SU-DHL-6 (cell line): ENCODE results near the gene BCAS1.

Source experiments
- H2AFZ ChIP-seq: fragments of 200-600 bp; sonication (generic); 2 replicates; pipeline ENCODE4 v1.6.1; 2014; ENCODE audit warnings: low read depth, mild to moderate bottlenecking, moderate library complexity, mixed read lengths, antibody characterized with exemption, low read length; ENCODE audit not compliant: severe bottlenecking
- H3F3A ChIP-seq: fragments of 200-600 bp; shearing (Covaris generic); 2 replicates; pipeline ENCODE4 v1.6.0; 2016; ENCODE audit warnings: antibody characterized with exemption, mild to moderate bottlenecking; ENCODE audit not compliant: insufficient read depth
- H3K27ac ChIP-seq: fragments of 200-600 bp; sonication (generic); 2 replicates; pipeline ENCODE4 v1.5.1; 2016; ENCODE audit warnings: low read depth, mild to moderate bottlenecking, low read length, moderate library complexity, mixed read lengths
- H3K27me3 ChIP-seq: fragments of 200-600 bp; sonication (generic), shearing (Covaris generic); 2 replicates; pipeline ENCODE4 v1.6.0; 2014; ENCODE audit warnings: mild to moderate bottlenecking, low read length
- H3K36me3 ChIP-seq: fragments of 200-600 bp; sonication (generic); 2 replicates; pipeline ENCODE4 v1.6.1; 2014; ENCODE audit warnings: mild to moderate bottlenecking, low read length, mixed read lengths
- H3K4me2 ChIP-seq: fragments of 300-600, 200-600 bp; shearing (Covaris generic), sonication (generic); 2 replicates; pipeline ENCODE4 v1.6.0; 2014; ENCODE audit warnings: low read length, low read depth, mild to moderate bottlenecking; ENCODE audit not compliant: poor library complexity, severe bottlenecking
- H3K4me3 ChIP-seq: fragments of 200-600 bp; sonication (generic); 2 replicates; pipeline ENCODE4 v1.5.1; 2014; ENCODE audit warnings: antibody characterized with exemption, low read length, mild to moderate bottlenecking, mixed read lengths; ENCODE audit not compliant: insufficient read depth, poor library complexity, severe bottlenecking
- H3K79me2 ChIP-seq: fragments of 200-600 bp; sonication (generic); 2 replicates; pipeline ENCODE4 v1.6.1; 2014; ENCODE audit warnings: mild to moderate bottlenecking, low read length, moderate library complexity; ENCODE audit not compliant: insufficient read depth
- H3K9ac ChIP-seq: fragments of 200-600 bp; sonication (generic); 2 replicates; pipeline ENCODE4 v1.7.0; 2014; ENCODE audit warnings: mild to moderate bottlenecking, low read length
- H3K9me2 ChIP-seq: fragments of 200-600 bp; sonication (generic); replicated peaks from 2 replicates; pipeline ENCODE4 v1.6.1; 2014; ENCODE audit warnings: low read length; ENCODE audit not compliant: insufficient read depth
- H3K9me3 ChIP-seq: fragments of 200-600 bp; sonication (generic); 2 replicates; pipeline ENCODE4 v1.6.1; 2014; ENCODE audit warnings: low read length, mixed read lengths; ENCODE audit not compliant: insufficient read depth
- H4K20me1 ChIP-seq: fragments of 200-600 bp; sonication (generic); 2 replicates; pipeline ENCODE4 v1.6.1; 2014; ENCODE audit warnings: low read depth, mild to moderate bottlenecking, antibody characterized with exemption, low read length, moderate library complexity, mixed read lengths
- EZH2phosphoT487 ChIP-seq: fragments of 200-600 bp; sonication (generic), shearing (Covaris generic); conservative IDR thresholded peaks from 2 replicates; pipeline ENCODE4 v1.6.1; 2018; ENCODE audit warnings: mild to moderate bottlenecking, antibody characterized with exemption, low read length, moderate library complexity, mixed read lengths
- TF ChIP-seq, protein P1 (sequence below): fragments of 200-600 bp; sonication (generic); IDR thresholded peaks from one replicate; pipeline ENCODE4 v1.5.1; 2017; ENCODE audit warnings: antibody characterized with exemption, mild to moderate bottlenecking, low read length, moderate library complexity; ENCODE audit not compliant: insufficient read depth, poor library complexity, severe bottlenecking

BCAS1 gene

DNA sequence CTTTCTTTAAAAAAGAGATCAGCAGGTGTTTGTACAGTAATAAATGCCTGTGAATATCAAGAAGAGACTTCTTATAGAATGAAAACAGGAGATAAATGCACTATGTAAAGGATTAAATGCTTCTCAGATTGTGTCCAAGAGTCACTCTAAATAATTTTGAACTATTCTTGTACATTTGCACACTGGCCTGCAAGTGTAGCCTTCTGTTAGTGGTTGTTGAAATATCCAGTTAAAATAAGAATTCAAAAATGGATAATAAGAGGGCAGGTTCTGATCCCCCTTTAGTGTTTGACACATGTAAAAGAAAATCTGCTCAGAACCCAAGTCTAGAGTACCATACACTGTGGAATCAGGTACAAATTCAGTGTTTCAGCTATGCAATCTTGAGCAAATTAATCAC is 91.9 kb downstream of the BCAS1 start:
- H2AFZ ChIP-seq, result no peak overlapping the region
- TF ChIP-seq, protein P1, sequence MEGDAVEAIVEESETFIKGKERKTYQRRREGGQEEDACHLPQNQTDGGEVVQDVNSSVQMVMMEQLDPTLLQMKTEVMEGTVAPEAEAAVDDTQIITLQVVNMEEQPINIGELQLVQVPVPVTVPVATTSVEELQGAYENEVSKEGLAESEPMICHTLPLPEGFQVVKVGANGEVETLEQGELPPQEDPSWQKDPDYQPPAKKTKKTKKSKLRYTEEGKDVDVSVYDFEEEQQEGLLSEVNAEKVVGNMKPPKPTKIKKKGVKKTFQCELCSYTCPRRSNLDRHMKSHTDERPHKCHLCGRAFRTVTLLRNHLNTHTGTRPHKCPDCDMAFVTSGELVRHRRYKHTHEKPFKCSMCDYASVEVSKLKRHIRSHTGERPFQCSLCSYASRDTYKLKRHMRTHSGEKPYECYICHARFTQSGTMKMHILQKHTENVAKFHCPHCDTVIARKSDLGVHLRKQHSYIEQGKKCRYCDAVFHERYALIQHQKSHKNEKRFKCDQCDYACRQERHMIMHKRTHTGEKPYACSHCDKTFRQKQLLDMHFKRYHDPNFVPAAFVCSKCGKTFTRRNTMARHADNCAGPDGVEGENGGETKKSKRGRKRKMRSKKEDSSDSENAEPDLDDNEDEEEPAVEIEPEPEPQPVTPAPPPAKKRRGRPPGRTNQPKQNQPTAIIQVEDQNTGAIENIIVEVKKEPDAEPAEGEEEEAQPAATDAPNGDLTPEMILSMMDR, result no peak
- TF ChIP-seq EZH2phosphoT487, result no peak
- no peaks in the 10 kb centered on the region for H3F3A ChIP-seq
- H3K79me2 ChIP-seq, result no peaks in the 10 kb centered on the region
- no peak overlapping the region for H3K4me3 ChIP-seq
- H3K9ac ChIP-seq, result no peak overlapping the region
- no peak overlapping the region for H3K4me2 ChIP-seq
- H3K36me3 ChIP-seq, result no peaks in the 10 kb centered on the region
- no peaks in the 10 kb centered on the region for H4K20me1 ChIP-seq
- no peak overlapping the region for H3K27ac ChIP-seq
- H3K9me2 ChIP-seq, result no peaks in the 10 kb centered on the region
- H3K9me3 ChIP-seq, result 0 out of 2 replicates have a peak, but pooled peaks cover 2% of the 10 kb centered on the region
- no peaks in the 10 kb centered on the region for H3K27me3 ChIP-seq

DNA sequence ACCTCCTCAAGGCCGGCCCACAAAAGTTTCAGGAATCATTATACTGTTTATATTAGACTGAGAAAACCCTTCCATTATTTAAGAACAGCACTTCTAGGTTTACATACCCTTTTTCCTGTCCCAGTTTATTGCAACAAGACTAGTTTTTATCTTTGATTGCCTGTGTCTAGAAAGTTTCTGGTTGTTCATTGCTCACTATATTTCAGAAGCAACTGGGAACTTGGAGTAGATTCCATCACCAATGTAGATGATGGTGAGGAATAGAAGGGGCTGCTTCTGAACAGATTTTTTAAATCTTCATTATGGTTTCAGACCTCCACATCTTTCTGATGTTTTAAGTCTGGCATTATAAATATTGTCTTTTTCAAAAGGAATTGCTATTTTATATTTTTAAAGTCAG is 93.0 kb downstream of the BCAS1 start:
- H3K4me2 ChIP-seq, result no peak overlapping the region
- H3K4me3 ChIP-seq, result no peak overlapping the region
- no peaks in the 10 kb centered on the region for H3K9me2 ChIP-seq
- no peaks in the 10 kb centered on the region for H4K20me1 ChIP-seq
- H3K79me2 ChIP-seq, result no peaks in the 10 kb centered on the region
- H3K36me3 ChIP-seq, result no peaks in the 10 kb centered on the region
- H3K27me3 ChIP-seq, result no peaks in the 10 kb centered on the region
- TF ChIP-seq, protein P1, result no peak
- no peak for TF ChIP-seq EZH2phosphoT487
- H3F3A ChIP-seq, result no peaks in the 10 kb centered on the region
- no peak overlapping the region for H3K27ac ChIP-seq
- no peak overlapping the region for H3K9ac ChIP-seq
- 0 out of 2 replicates have a peak, but pooled peaks cover 4% of the 10 kb centered on the region for H3K9me3 ChIP-seq
- H2AFZ ChIP-seq, result no peak overlapping the region

DNA sequence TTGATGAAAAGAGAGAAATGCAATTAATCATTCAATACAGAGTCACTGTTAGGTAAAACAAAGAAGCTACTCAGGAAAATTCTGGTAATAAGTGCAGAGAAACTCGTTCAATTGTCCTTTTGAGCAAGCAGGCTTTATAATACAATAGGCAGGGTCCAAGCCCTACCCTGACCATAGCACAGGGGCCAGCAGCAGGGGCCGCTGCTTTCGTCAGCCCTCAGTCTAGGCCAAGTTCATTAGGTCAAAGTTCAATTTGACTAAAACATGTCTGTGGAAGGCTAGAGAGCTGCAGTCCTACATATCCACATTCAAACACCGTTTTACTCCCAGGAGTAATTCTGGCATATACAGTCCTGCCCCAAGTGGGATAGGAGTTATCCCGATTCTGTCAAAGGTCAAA is 94.6 kb downstream of the BCAS1 start:
- no peak overlapping the region for H3K27ac ChIP-seq
- H3K9me3 ChIP-seq, result 0 out of 2 replicates have a peak, but pooled peaks cover 4% of the 10 kb centered on the region
- H3K27me3 ChIP-seq, result no peaks in the 10 kb centered on the region
- H3F3A ChIP-seq, result no peaks in the 10 kb centered on the region
- no peak overlapping the region for H2AFZ ChIP-seq
- H3K9me2 ChIP-seq, result no peaks in the 10 kb centered on the region
- H3K4me2 ChIP-seq, result no peak overlapping the region
- H3K9ac ChIP-seq, result no peak overlapping the region
- no peak overlapping the region for H3K4me3 ChIP-seq
- H4K20me1 ChIP-seq, result no peaks in the 10 kb centered on the region
- no peaks in the 10 kb centered on the region for H3K36me3 ChIP-seq
- TF ChIP-seq, protein P1, result no peak
- TF ChIP-seq EZH2phosphoT487, result no peak
- H3K79me2 ChIP-seq, result no peaks in the 10 kb centered on the region
